ENCODE measurements around the gene SNX27.
"Not testable (repeated sequence)": the region's sequence is repeated elsewhere in the genome, so short reads cannot be mapped to it uniquely, and the experiment has no call there.

The SNX27 gene

DNA sequence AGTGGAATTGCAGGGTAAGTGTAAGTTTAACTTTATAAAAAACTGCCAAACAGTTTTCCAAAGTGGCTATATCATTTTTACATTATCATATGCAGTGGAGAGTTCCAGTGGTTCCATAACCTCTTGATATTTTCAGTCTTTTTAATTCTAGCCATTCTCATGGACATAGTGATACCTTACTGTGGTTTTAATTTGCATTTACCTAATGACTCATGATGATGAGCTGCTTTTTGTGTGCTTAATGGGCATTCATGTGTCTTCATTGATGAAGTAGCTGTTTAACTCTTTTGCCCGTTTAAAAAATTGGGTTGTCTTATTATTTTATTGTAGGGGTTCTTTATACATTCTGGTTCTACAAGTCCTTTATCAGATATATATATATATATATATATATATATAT, 29.4 kb downstream of the SNX27 start:
- peaks cover 0 to 4% of the 10 kb centered on the region in 2 donors for H3K9me3 ChIP-seq (ENCODE audit: control insufficient read depth in 1 of 2, low read length in 2 of 2)
- no peak overlapping the region for H3K4me3 ChIP-seq (ENCODE audit: low read depth in 1 of 2, low read length in 2 of 2)
- H3K36me3 ChIP-seq (ENCODE audit: control insufficient read depth in 1 of 2, insufficient read depth in 2 of 2, low read length in 2 of 2): no peaks in the 10 kb centered on the region

GRCh38 chr1:151643085-151643484, 31.2 kb downstream of the SNX27 start:
- H3K36me3 ChIP-seq (ENCODE audit: control insufficient read depth in 1 of 2, insufficient read depth in 2 of 2, low read length in 2 of 2); H3K9me3 ChIP-seq (ENCODE audit: control insufficient read depth in 1 of 2, low read length in 2 of 2); H3K4me3 ChIP-seq (ENCODE audit: low read depth in 1 of 2, low read length in 2 of 2); H3K27ac ChIP-seq (ENCODE audit: low read length); H3K27me3 ChIP-seq (ENCODE audit: low read depth, low read length): not testable (repeated sequence)
- peaks cover 0 to 10% of the 10 kb centered on the region in 2 donors for H3K4me1 ChIP-seq (ENCODE audit: control insufficient read depth in 1 of 2, insufficient read depth in 2 of 2, low read length in 2 of 2)

More for the DNA sequence above, 29.4 kb downstream of the SNX27 start:
- Histone ChIP-seq H3K27ac (ENCODE audit: low read length) (no peak overlapping the region), H3K27me3 (ENCODE audit: low read depth, low read length) (no peaks in the 10 kb centered on the region), H3K4me1 (ENCODE audit: control insufficient read depth in 1 of 2, insufficient read depth in 2 of 2, low read length in 2 of 2) (peaks cover 8 to 23% of the 10 kb centered on the region in 2 donors)

GRCh38 chr1:151644001-151644400, 32.2 kb downstream of the SNX27 start:
- Histone ChIP-seq H3K27ac (ENCODE audit: low read length) (no peak overlapping the region), H3K4me3 (ENCODE audit: low read depth in 1 of 2, low read length in 2 of 2) (no peak overlapping the region), H3K9me3 (ENCODE audit: control insufficient read depth in 1 of 2, low read length in 2 of 2) (peaks cover 0 to 4% of the 10 kb centered on the region in 2 donors), H3K36me3 (ENCODE audit: control insufficient read depth in 1 of 2, insufficient read depth in 2 of 2, low read length in 2 of 2) (no peaks in the 10 kb centered on the region), H3K27me3 (ENCODE audit: low read depth, low read length) (no peaks in the 10 kb centered on the region), H3K4me1 (ENCODE audit: control insufficient read depth in 1 of 2, insufficient read depth in 2 of 2, low read length in 2 of 2) (peaks cover 0 to 3% of the 10 kb centered on the region in 2 donors)

- peaks cover 9 to 10% of the 10 kb centered on the region in 2 donors for H3K4me1 ChIP-seq (ENCODE audit: control insufficient read depth in 1 of 2, insufficient read depth in 2 of 2, low read length in 2 of 2)
Observed at GRCh38 chr1:151653397-151653796, 41.5 kb downstream of the SNX27 start.

DNA sequence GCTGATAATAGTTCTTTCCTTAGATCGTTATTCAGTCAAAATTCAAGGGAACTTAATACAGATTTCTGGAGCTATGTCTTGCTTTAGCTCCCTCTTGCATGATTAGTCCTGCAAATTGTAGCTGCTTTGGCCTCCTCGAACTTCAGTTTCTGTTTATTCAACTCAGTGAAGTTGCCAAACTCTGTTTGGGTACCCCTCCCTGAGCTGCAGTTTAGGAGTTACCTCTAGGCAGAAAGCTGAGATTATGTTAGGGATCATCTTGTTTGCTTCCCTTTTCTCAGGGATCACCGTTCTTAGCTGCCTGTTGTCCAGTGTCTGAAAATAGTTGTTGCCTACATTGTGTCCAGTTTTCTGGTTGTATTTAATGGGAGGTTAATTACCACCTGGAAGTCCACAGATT, 43.5 kb downstream of the SNX27 start:
- Histone ChIP-seq H3K27me3 (ENCODE audit: low read depth, low read length) (no peaks in the 10 kb centered on the region), H3K27ac (ENCODE audit: low read length) (peak overlapping the region; percentile 23), H3K4me3 (ENCODE audit: low read depth in 1 of 2, low read length in 2 of 2) (peak overlapping the region in 1 of 2 donors; percentile 26), H3K9me3 (ENCODE audit: control insufficient read depth in 1 of 2, low read length in 2 of 2) (no peaks in the 10 kb centered on the region), H3K4me1 (ENCODE audit: control insufficient read depth in 1 of 2, insufficient read depth in 2 of 2, low read length in 2 of 2) (peaks cover 9 to 10% of the 10 kb centered on the region in 2 donors), H3K36me3 (ENCODE audit: control insufficient read depth in 1 of 2, insufficient read depth in 2 of 2, low read length in 2 of 2) (peaks cover 0 to 18% of the 10 kb centered on the region in 2 donors)

More at GRCh38 chr1:151653397-151653796, 41.5 kb downstream of the SNX27 start:
- no peaks in the 10 kb centered on the region for H3K27me3 ChIP-seq (ENCODE audit: low read depth, low read length)
- H3K27ac ChIP-seq (ENCODE audit: low read length): no peak overlapping the region
- H3K4me3 ChIP-seq (ENCODE audit: low read depth in 1 of 2, low read length in 2 of 2): no peak overlapping the region
- H3K36me3 ChIP-seq (ENCODE audit: control insufficient read depth in 1 of 2, insufficient read depth in 2 of 2, low read length in 2 of 2): peaks cover 0 to 4% of the 10 kb centered on the region in 2 donors
- no peaks in the 10 kb centered on the region for H3K9me3 ChIP-seq (ENCODE audit: control insufficient read depth in 1 of 2, low read length in 2 of 2)

DNA sequence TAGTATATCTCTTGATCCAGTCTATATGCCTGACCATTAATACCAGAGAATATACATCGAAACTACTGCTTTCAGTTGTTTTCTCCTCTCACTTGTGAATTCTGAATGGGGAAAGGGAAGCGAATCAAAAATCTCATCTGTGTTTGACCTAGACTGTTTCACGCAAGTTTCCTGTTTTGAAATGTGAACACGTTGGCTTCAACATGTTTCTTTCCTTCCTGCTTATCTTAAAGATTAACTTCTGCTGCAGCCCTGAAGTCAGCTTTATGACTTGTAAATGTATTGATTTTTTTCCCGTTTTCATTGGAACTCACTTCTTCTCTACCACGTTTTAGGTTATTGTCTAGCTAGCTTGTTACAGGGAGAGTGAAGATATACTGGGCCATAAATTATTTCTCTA, 49.9 kb downstream of the SNX27 start:
- no peaks in the 10 kb centered on the region for H3K27me3 ChIP-seq (ENCODE audit: low read depth, low read length)
- H3K4me1 ChIP-seq (ENCODE audit: control insufficient read depth in 1 of 2, insufficient read depth in 2 of 2, low read length in 2 of 2): peaks cover 0 to 5% of the 10 kb centered on the region in 2 donors
- H3K9me3 ChIP-seq (ENCODE audit: control insufficient read depth in 1 of 2, low read length in 2 of 2): no peaks in the 10 kb centered on the region
- peak overlapping the region; percentile 13 for H3K27ac ChIP-seq (ENCODE audit: low read length)
- H3K36me3 ChIP-seq (ENCODE audit: control insufficient read depth in 1 of 2, insufficient read depth in 2 of 2, low read length in 2 of 2): peaks cover 6 to 43% of the 10 kb centered on the region in 2 donors
- H3K4me3 ChIP-seq (ENCODE audit: low read depth in 1 of 2, low read length in 2 of 2): no peak overlapping the region

- no peak overlapping the region for H3K4me3 ChIP-seq (ENCODE audit: low read depth in 1 of 2, low read length in 2 of 2)
- H3K4me1 ChIP-seq (ENCODE audit: control insufficient read depth in 1 of 2, insufficient read depth in 2 of 2, low read length in 2 of 2): peaks cover 0 to 5% of the 10 kb centered on the region in 2 donors
- no peaks in the 10 kb centered on the region for H3K27me3 ChIP-seq (ENCODE audit: low read depth, low read length)
- H3K36me3 ChIP-seq (ENCODE audit: control insufficient read depth in 1 of 2, insufficient read depth in 2 of 2, low read length in 2 of 2): peaks cover 10 to 25% of the 10 kb centered on the region in 2 donors
- peaks cover 0 to 5% of the 10 kb centered on the region in 2 donors for H3K9me3 ChIP-seq (ENCODE audit: control insufficient read depth in 1 of 2, low read length in 2 of 2)
- H3K27ac ChIP-seq (ENCODE audit: low read length): no peak overlapping the region
Observed at GRCh38 chr1:151668090-151668489, 56.2 kb downstream of the SNX27 start.

DNA sequence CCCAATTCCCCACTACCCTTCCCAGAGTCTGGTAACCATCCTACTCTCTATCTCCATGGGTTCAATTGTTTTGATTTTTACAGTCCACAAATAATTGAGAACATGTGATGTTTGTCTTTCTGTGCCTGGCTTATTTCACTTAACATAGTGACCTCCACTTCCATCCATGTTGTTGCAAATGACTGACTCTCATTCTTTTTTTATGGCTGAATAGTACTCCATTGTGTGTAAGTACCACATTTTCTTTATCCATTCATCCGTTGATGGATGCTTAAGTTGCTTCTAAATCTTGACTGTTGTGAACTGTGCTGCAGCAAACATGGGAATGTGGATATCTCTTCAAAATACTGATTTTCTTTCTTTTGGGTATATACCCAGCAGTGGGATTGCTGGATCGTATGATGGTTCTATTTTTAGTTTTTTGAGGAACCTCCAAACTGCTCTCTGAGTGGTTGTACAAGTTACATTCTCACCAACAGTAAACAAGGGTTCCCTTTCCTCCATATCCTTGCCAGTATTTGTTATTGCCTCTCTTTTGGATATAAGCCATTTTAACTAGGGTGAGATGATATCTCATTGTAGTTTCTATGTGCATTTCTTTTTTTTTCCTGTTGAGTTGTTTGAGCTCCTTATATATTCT, 58.3 kb downstream of the SNX27 start:
- H3K27me3 ChIP-seq (ENCODE audit: low read depth, low read length); H3K4me3 ChIP-seq (ENCODE audit: low read depth in 1 of 2, low read length in 2 of 2); H3K9me3 ChIP-seq (ENCODE audit: control insufficient read depth in 1 of 2, low read length in 2 of 2); H3K4me1 ChIP-seq (ENCODE audit: control insufficient read depth in 1 of 2, insufficient read depth in 2 of 2, low read length in 2 of 2); H3K27ac ChIP-seq (ENCODE audit: low read length): not testable (repeated sequence)
- peaks cover 10 to 33% of the 10 kb centered on the region in 2 donors for H3K36me3 ChIP-seq (ENCODE audit: control insufficient read depth in 1 of 2, insufficient read depth in 2 of 2, low read length in 2 of 2)

- Histone ChIP-seq H3K36me3 (ENCODE audit: control insufficient read depth in 1 of 2, insufficient read depth in 2 of 2, low read length in 2 of 2) (peaks cover 3 to 28% of the 10 kb centered on the region in 2 donors), H3K27ac (ENCODE audit: low read length) (no peak overlapping the region), H3K27me3 (ENCODE audit: low read depth, low read length) (no peaks in the 10 kb centered on the region), H3K4me3 (ENCODE audit: low read depth in 1 of 2, low read length in 2 of 2) (no peak overlapping the region), H3K9me3 (ENCODE audit: control insufficient read depth in 1 of 2, low read length in 2 of 2) (peaks cover 0 to 5% of the 10 kb centered on the region in 2 donors), H3K4me1 (ENCODE audit: control insufficient read depth in 1 of 2, insufficient read depth in 2 of 2, low read length in 2 of 2) (no peaks in the 10 kb centered on the region)
Observed at GRCh38 chr1:151673407-151673806, 61.6 kb downstream of the SNX27 start.

DNA sequence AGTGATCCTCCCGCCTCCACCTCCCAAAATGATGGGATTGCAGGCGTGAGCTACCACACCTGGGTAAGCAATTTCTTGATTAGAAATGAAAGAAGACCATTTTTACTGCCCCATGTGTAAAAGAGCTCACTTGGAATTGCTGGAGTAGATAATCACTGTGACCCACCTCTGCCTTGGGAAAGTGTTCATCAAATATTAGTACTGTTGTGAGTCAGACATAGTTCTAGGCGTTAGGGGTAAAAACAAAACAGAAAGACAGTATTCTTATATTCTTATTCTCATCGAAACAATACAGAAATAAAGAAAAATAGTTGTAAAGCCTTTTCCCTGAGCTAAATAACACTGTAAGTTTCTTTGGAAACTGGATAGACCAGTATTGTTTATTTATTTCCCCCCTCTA, 68.5 kb downstream of the SNX27 start:
- no peaks in the 10 kb centered on the region for H3K27me3 ChIP-seq (ENCODE audit: low read depth, low read length)
- H3K9me3 ChIP-seq (ENCODE audit: control insufficient read depth in 1 of 2, low read length in 2 of 2): no peaks in the 10 kb centered on the region
- H3K4me1 ChIP-seq (ENCODE audit: control insufficient read depth in 1 of 2, insufficient read depth in 2 of 2, low read length in 2 of 2): no peaks in the 10 kb centered on the region
- peaks cover 3 to 13% of the 10 kb centered on the region in 2 donors for H3K36me3 ChIP-seq (ENCODE audit: control insufficient read depth in 1 of 2, insufficient read depth in 2 of 2, low read length in 2 of 2)
- peak overlapping the region; percentile 66 for H3K27ac ChIP-seq (ENCODE audit: low read length)
- no peak overlapping the region for H3K4me3 ChIP-seq (ENCODE audit: low read depth in 1 of 2, low read length in 2 of 2)

DNA sequence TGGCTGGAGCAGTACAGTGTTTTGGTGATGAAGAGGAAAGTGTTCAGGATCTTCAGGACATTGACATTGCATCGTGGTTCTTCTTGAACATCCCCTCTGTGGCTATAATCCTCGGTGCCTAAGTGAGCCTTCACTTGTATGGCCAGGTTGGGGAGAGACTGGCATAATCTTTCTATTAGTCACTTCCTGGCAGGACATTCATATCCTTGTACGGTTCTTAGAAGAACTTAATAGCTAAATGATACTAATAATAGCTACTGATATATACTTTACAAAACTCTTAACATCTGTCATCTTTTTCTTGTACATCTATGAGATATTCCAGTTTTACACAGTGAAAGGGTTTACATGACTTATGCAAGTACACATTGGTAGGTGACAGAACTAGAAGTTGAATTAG, 69.0 kb downstream of the SNX27 start:
- Histone ChIP-seq H3K9me3 (ENCODE audit: control insufficient read depth in 1 of 2, low read length in 2 of 2) (no peaks in the 10 kb centered on the region), H3K4me3 (ENCODE audit: low read depth in 1 of 2, low read length in 2 of 2) (no peak overlapping the region), H3K27me3 (ENCODE audit: low read depth, low read length) (no peaks in the 10 kb centered on the region), H3K4me1 (ENCODE audit: control insufficient read depth in 1 of 2, insufficient read depth in 2 of 2, low read length in 2 of 2) (no peaks in the 10 kb centered on the region), H3K36me3 (ENCODE audit: control insufficient read depth in 1 of 2, insufficient read depth in 2 of 2, low read length in 2 of 2) (peaks cover 3 to 16% of the 10 kb centered on the region in 2 donors), H3K27ac (ENCODE audit: low read length) (peak overlapping the region; percentile 66)

- no peaks in the 10 kb centered on the region for H3K27me3 ChIP-seq (ENCODE audit: low read depth, low read length)
- no peaks in the 10 kb centered on the region for H3K4me1 ChIP-seq (ENCODE audit: control insufficient read depth in 1 of 2, insufficient read depth in 2 of 2, low read length in 2 of 2)
- H3K36me3 ChIP-seq (ENCODE audit: control insufficient read depth in 1 of 2, insufficient read depth in 2 of 2, low read length in 2 of 2): peaks cover 10 to 21% of the 10 kb centered on the region in 2 donors
- no peak overlapping the region for H3K27ac ChIP-seq (ENCODE audit: low read length)
- H3K4me3 ChIP-seq (ENCODE audit: low read depth in 1 of 2, low read length in 2 of 2): no peak overlapping the region
- no peaks in the 10 kb centered on the region for H3K9me3 ChIP-seq (ENCODE audit: control insufficient read depth in 1 of 2, low read length in 2 of 2)
Observed at GRCh38 chr1:151681923-151682322, 70.1 kb downstream of the SNX27 start.
